ENCODE results near the gene DOHH.
A peak's percentile ranks its signal among the peaks of the same experiment; 100 is the strongest.

The DOHH gene

GRCh38 chr19:3528080-3528479 is 27.6 kb upstream of the DOHH start:
- H3K4me3 Mint-ChIP-seq, result no peak overlapping the region
- peaks cover 41% of the 10 kb centered on the region for H3K36me3 Mint-ChIP-seq (ENCODE audit: low read depth)

GRCh38 chr19:3527238-3527910 is 26.9 kb upstream of the DOHH start:
- no peak for DNase-seq
- Mint-ChIP-seq H3K36me3 (ENCODE audit: low read depth) (peaks cover 37% of the 10 kb centered on the region), H3K4me1 (ENCODE audit: low read depth) (no peaks in the 10 kb centered on the region), H3K4me3 (no peak overlapping the region), H3K27ac (no peak overlapping the region), H3K27me3 (no peaks in the 10 kb centered on the region), H3K9me3 (no peaks in the 10 kb centered on the region)

More at GRCh38 chr19:3528080-3528479, 27.6 kb upstream of the DOHH start:
- Mint-ChIP-seq H3K9me3 (no peaks in the 10 kb centered on the region), H3K27ac (no peak overlapping the region), H3K4me1 (ENCODE audit: low read depth) (no peaks in the 10 kb centered on the region), H3K27me3 (no peaks in the 10 kb centered on the region)
- DNase-seq, result no peak

GRCh38 chr19:3526507-3527237 is 26.2 kb upstream of the DOHH start:
- no peaks in the 10 kb centered on the region for H3K9me3 Mint-ChIP-seq
- H3K27ac Mint-ChIP-seq, result no peak overlapping the region
- H3K4me3 Mint-ChIP-seq, result no peak overlapping the region
- DNase-seq, result no peak
- no peaks in the 10 kb centered on the region for H3K4me1 Mint-ChIP-seq (ENCODE audit: low read depth)
- no peaks in the 10 kb centered on the region for H3K27me3 Mint-ChIP-seq
- peaks cover 37% of the 10 kb centered on the region for H3K36me3 Mint-ChIP-seq (ENCODE audit: low read depth)

GRCh38 chr19:3524904-3525451 is 24.5 kb upstream of the DOHH start:
- Mint-ChIP-seq H3K27me3 (no peaks in the 10 kb centered on the region), H3K27ac (no peak overlapping the region), H3K4me1 (ENCODE audit: low read depth) (peaks cover 4% of the 10 kb centered on the region), H3K36me3 (ENCODE audit: low read depth) (peaks cover 37% of the 10 kb centered on the region), H3K4me3 (no peak overlapping the region), H3K9me3 (no peaks in the 10 kb centered on the region)
- no peak for DNase-seq

- Mint-ChIP-seq H3K36me3 (ENCODE audit: low read depth) (peaks cover 44% of the 10 kb centered on the region), H3K27me3 (no peaks in the 10 kb centered on the region), H3K4me3 (no peak overlapping the region), H3K4me1 (ENCODE audit: low read depth) (peaks cover 4% of the 10 kb centered on the region), H3K27ac (no peak overlapping the region), H3K9me3 (no peaks in the 10 kb centered on the region)
- DNase-seq, result no peak
Observed at GRCh38 chr19:3524078-3524842, 23.8 kb upstream of the DOHH start.

GRCh38 chr19:3523361-3524077 is 23.0 kb upstream of the DOHH start:
- DNase-seq, result no peak
- no peak overlapping the region for H3K27ac Mint-ChIP-seq
- H3K9me3 Mint-ChIP-seq, result no peaks in the 10 kb centered on the region
- no peaks in the 10 kb centered on the region for H3K27me3 Mint-ChIP-seq
- H3K4me1 Mint-ChIP-seq (ENCODE audit: low read depth), result peaks cover 6% of the 10 kb centered on the region
- no peak overlapping the region for H3K4me3 Mint-ChIP-seq
- H3K36me3 Mint-ChIP-seq (ENCODE audit: low read depth), result peaks cover 44% of the 10 kb centered on the region

- DNase-seq, result no peak
- Mint-ChIP-seq H3K36me3 (ENCODE audit: low read depth) (peaks cover 44% of the 10 kb centered on the region), H3K4me1 (ENCODE audit: low read depth) (peaks cover 10% of the 10 kb centered on the region), H3K4me3 (no peak overlapping the region), H3K27ac (no peak overlapping the region), H3K9me3 (no peaks in the 10 kb centered on the region), H3K27me3 (no peaks in the 10 kb centered on the region)
Observed at GRCh38 chr19:3522421-3523360, 22.2 kb upstream of the DOHH start.

GRCh38 chr19:3521104-3521445 is 20.6 kb upstream of the DOHH start:
- no peaks in the 10 kb centered on the region for H3K27me3 Mint-ChIP-seq
- H3K4me3 Mint-ChIP-seq, result no peak overlapping the region
- H3K27ac Mint-ChIP-seq, result peak overlapping the region; percentile 12
- peaks cover 39% of the 10 kb centered on the region for H3K36me3 Mint-ChIP-seq (ENCODE audit: low read depth)
- H3K9me3 Mint-ChIP-seq, result no peaks in the 10 kb centered on the region
- peaks cover 21% of the 10 kb centered on the region for H3K4me1 Mint-ChIP-seq (ENCODE audit: low read depth)
- DNase-seq, result no peak

- H3K27ac Mint-ChIP-seq, result peak overlapping the region; percentile 12
- no peak for DNase-seq
- H3K27me3 Mint-ChIP-seq, result no peaks in the 10 kb centered on the region
- H3K36me3 Mint-ChIP-seq (ENCODE audit: low read depth), result peaks cover 36% of the 10 kb centered on the region
- H3K4me3 Mint-ChIP-seq, result no peak overlapping the region
- no peaks in the 10 kb centered on the region for H3K9me3 Mint-ChIP-seq
- H3K4me1 Mint-ChIP-seq (ENCODE audit: low read depth), result peaks cover 26% of the 10 kb centered on the region
Observed at GRCh38 chr19:3520166-3521103, 20.0 kb upstream of the DOHH start.

GRCh38 chr19:3519126-3519525 is 18.7 kb upstream of the DOHH start:
- Mint-ChIP-seq H3K9me3 (no peaks in the 10 kb centered on the region), H3K4me3 (no peak overlapping the region), H3K27ac (no peak overlapping the region), H3K36me3 (ENCODE audit: low read depth) (peaks cover 29% of the 10 kb centered on the region), H3K27me3 (no peaks in the 10 kb centered on the region), H3K4me1 (ENCODE audit: low read depth) (peaks cover 35% of the 10 kb centered on the region)
- no peak for DNase-seq

GRCh38 chr19:3518659-3519058 is 18.2 kb upstream of the DOHH start:
- Mint-ChIP-seq H3K27me3 (no peaks in the 10 kb centered on the region), H3K9me3 (no peaks in the 10 kb centered on the region), H3K36me3 (ENCODE audit: low read depth) (peaks cover 26% of the 10 kb centered on the region), H3K4me3 (no peak overlapping the region), H3K27ac (peak overlapping the region; percentile 40), H3K4me1 (ENCODE audit: low read depth) (peaks cover 37% of the 10 kb centered on the region)
- DNase-seq, result no peak

GRCh38 chr19:3518255-3518654 is 17.8 kb upstream of the DOHH start:
- H3K27ac Mint-ChIP-seq, result peak overlapping the region; percentile 40
- peaks cover 39% of the 10 kb centered on the region for H3K4me1 Mint-ChIP-seq (ENCODE audit: low read depth)
- H3K9me3 Mint-ChIP-seq, result no peaks in the 10 kb centered on the region
- no peak overlapping the region for H3K4me3 Mint-ChIP-seq
- no peaks in the 10 kb centered on the region for H3K27me3 Mint-ChIP-seq
- H3K36me3 Mint-ChIP-seq (ENCODE audit: low read depth), result peaks cover 24% of the 10 kb centered on the region
- DNase-seq, result no peak

GRCh38 chr19:3517638-3518037 is 17.2 kb upstream of the DOHH start:
- H3K27ac Mint-ChIP-seq, result no peak overlapping the region
- no peaks in the 10 kb centered on the region for H3K27me3 Mint-ChIP-seq

More at GRCh38 chr19:3517638-3518037, 17.2 kb upstream of the DOHH start:
- DNase-seq, result no peak
- Mint-ChIP-seq H3K4me3 (no peak overlapping the region), H3K4me1 (ENCODE audit: low read depth) (peaks cover 40% of the 10 kb centered on the region), H3K36me3 (ENCODE audit: low read depth) (peaks cover 24% of the 10 kb centered on the region), H3K9me3 (no peaks in the 10 kb centered on the region)

Data from activated T-cell treated with anti-CD3 and anti-CD28 coated beads, Interleukin-2, amount 50 U/mL, for 24 hours (primary cell).